WI38 (cell line): Measurements from ENCODE around the gene WFDC5.

Experiments
- H3K4me3 ChIP-seq: 2 replicates; pipeline ENCODE4 v1.5.1; 2011; ENCODE audit warnings: low read depth, mild to moderate bottlenecking, control low read depth, low read length
- TF ChIP-seq, protein P1 (sequence below): IDR thresholded peaks from 2 replicates; pipeline ENCODE4 v1.5.1; 2012; ENCODE audit warnings: low read depth, mild to moderate bottlenecking, control low read depth, low read length

Gene WFDC5

GRCh38 chr20:45105317-45105716 lies 9.7 kb downstream of the WFDC5 start:
- no peak overlapping the region for H3K4me3 ChIP-seq
- TF ChIP-seq, protein P1, sequence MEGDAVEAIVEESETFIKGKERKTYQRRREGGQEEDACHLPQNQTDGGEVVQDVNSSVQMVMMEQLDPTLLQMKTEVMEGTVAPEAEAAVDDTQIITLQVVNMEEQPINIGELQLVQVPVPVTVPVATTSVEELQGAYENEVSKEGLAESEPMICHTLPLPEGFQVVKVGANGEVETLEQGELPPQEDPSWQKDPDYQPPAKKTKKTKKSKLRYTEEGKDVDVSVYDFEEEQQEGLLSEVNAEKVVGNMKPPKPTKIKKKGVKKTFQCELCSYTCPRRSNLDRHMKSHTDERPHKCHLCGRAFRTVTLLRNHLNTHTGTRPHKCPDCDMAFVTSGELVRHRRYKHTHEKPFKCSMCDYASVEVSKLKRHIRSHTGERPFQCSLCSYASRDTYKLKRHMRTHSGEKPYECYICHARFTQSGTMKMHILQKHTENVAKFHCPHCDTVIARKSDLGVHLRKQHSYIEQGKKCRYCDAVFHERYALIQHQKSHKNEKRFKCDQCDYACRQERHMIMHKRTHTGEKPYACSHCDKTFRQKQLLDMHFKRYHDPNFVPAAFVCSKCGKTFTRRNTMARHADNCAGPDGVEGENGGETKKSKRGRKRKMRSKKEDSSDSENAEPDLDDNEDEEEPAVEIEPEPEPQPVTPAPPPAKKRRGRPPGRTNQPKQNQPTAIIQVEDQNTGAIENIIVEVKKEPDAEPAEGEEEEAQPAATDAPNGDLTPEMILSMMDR: no peak

DNA sequence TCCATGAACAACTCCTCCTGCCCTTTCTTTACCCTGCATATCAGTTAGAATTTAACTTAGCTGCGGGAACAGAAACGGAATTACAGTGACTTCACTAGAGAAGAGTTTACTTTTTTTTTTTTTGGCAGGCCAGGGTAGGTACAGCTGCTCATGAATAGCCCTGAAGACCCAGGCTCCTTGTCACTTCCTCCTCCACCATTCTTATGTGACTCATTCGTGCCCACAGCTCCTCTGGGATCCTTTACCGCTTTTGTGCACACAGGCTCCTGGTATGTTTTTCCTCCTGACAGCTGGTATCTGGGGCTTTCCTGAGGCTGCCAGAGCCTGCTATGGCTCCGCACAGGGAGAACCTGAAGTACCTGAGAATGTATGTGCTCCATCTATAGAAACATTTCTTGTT lies 10.2 kb downstream of the WFDC5 start:
- no peak overlapping the region for H3K4me3 ChIP-seq
- TF ChIP-seq, protein P1: no peak

DNA sequence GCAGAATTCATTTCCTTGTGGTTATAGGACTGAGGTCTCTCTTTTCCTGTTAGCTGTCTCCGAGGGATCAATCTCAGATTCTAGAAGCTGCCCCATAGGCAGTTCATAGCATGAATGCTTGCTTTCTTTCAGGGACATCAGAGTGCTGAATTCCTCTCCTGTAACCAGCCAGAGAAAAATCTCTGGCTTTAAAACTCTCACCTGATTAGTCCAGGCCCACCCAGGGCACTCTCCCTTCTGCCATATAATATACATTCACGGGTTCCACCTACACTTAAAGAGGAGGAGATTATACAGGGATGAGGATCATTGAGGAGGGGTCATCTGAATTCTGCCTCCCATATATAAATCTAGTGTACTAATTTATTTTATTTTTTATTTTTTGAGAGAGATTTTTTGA lies 11.9 kb downstream of the WFDC5 start:
- TF ChIP-seq, protein P1: no peak

GRCh38 chr20:45101333-45101850 lies 13.6 kb downstream of the WFDC5 start:
- TF ChIP-seq, protein P1: no peak
- no peak overlapping the region; the same call in 1 of the 2 replicates for H3K4me3 ChIP-seq

More for the DNA sequence above, 11.9 kb downstream of the WFDC5 start:
- no peak overlapping the region for H3K4me3 ChIP-seq

DNA sequence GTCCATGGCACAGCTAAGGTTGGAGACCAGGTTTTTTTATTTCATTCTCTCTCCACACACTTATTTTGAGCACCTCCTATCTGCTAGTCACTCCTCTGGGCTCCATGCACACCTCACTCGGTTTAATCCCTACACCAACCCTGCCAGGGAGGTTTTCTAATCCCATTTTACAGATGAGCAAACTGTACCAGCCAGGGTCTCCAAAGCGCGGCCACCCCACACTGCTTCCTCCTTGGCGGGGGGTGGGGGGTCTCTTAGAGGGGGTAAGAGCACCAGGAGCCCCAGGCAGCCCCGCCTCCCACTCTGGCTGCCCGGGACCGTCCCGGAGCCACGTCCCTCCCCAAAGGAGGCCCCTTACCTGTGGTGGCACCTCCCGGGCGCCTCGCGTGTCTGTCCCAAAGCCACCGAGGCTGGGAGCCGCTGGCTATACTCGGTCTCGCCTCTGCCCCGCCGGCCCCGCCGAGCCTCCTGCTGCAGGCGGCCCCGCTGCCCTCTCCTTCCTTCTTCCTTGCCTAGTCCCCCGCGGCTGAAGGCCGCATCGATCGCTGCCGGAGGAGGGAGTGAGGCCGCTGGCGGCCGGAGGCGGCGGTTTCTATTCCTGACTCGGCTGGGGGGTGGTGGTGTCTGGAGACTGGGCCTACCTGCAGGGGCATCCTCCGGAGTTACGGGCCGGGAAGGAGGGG lies 14.3 kb downstream of the WFDC5 start, which contains the start of gene KCNS1:
Gene KCNS1 (minus strand): TSS at position 565 of the 683 bp plus-strand sequence. CDS start 1,891 bp downstream, outside the sequence.
- H3K4me3 ChIP-seq: peak within 1 kb of the TSS; percentile 40

DNA sequence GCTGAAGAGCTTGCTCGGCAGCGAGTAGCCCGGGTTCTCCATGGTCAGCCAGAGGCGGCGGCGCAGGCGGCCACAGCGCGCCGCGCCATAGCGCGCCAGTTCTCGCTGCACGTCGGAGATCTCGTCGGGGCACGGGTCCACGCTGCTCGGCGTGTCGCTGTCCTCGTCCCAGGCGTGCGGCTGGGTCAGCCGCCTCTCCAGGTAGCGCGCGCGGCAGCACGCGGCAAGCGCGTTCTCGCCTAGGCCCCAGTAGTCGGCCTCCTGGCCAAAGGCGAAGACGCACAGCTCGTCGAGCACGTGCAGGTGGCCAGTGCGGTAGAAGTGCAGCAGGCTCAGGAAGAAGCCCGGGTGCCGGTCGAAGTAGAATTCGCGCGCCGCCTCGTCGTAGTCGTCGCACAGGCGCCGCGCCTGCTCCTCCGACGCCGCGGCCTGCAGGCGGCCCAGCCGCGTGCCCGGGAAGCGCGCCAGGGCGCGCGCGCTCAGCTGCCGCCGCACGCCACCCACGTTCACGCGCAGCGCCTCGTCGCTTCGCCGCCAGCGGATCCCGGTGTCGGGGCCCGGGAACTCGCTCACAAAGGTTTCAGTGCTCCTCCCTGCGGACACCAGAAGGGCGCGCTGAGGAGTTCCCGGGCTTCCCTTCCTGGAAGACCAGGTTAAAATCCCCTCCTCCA lies 16.7 kb downstream of the WFDC5 start:
- H3K4me3 ChIP-seq: peak overlapping the region; percentile 12; the same call in 1 of the 2 replicates
- TF ChIP-seq, protein P1: no peak

More for the DNA sequence above, 14.3 kb downstream of the WFDC5 start, which contains the start of gene KCNS1:
- TF ChIP-seq, protein P1: 0 out of 2 replicates have a peak, but pooled peaks have one; percentile 6

- no peak overlapping the region for H3K4me3 ChIP-seq
- TF ChIP-seq, protein P1: no peak
Observed at GRCh38 chr20:45097485-45098102, 17.4 kb downstream of the WFDC5 start.
